ENCODE measurements around the gene MEX3D. TPM values are rescaled to one million over a fixed set of nuclear protein-coding genes. Genes with fewer than 3 reads are reported as not detected.

MEX3D gene
- total RNA-seq, 4 donors from 2014 or later, result 21.6 to 64.4 (median 47.5) TPM

- H3K27ac ChIP-seq (replicated peaks in 1 of 4), result no peak overlapping the region
- no peaks in the 10 kb centered on the region for H3K27me3 ChIP-seq
- intact Hi-C loops (cut with DNase I), result no loop called here
- H3K4me3 ChIP-seq, result no peak overlapping the region
- H3K36me3 ChIP-seq, result peaks cover 44 to 53% (median 52%) of the 10 kb centered on the region in 4 donors
- no peak for TF ChIP-seq POLR2AphosphoS5 (IDR thresholded peaks at IDR 0.05)
- no peak for TF ChIP-seq POLR2A (IDR thresholded peaks at IDR 0.05; ENCODE audit: low read depth)
- no peak for TF ChIP-seq EP300 (IDR thresholded peaks at IDR 0.05)
- TF ChIP-seq CTCF (IDR thresholded peaks at IDR 0.05), result no peak
- WGBS, result 85% methylated on average over 39 of the region's 87 CpGs
- H3K9me3 ChIP-seq, result no peaks in the 10 kb centered on the region
- peaks cover 0 to 24% (median 7%) of the 10 kb centered on the region in 4 donors for H3K4me1 ChIP-seq
- no peak for DNase-seq (ENCODE audit: extremely low spot score)
Observed at GRCh38 chr19:1584500-1585242, 16.5 kb upstream of the MEX3D start.

- WGBS, result 89% methylated on average over 7 of the region's 9 CpGs
- H3K4me1 ChIP-seq, result peaks cover 0 to 17% (median 3%) of the 10 kb centered on the region in 4 donors
- TF ChIP-seq EP300 (IDR thresholded peaks at IDR 0.05) (no peak), CTCF (IDR thresholded peaks at IDR 0.05) (no peak), POLR2AphosphoS5 (IDR thresholded peaks at IDR 0.05) (no peak)
- H3K27me3 ChIP-seq, result no peaks in the 10 kb centered on the region
- intact Hi-C loops (cut with DNase I), result no loop called here
- H3K4me3 ChIP-seq, result no peak overlapping the region
- no peaks in the 10 kb centered on the region for H3K9me3 ChIP-seq
- DNase-seq (ENCODE audit: extremely low spot score), result no peak
- peaks cover 55 to 77% (median 76%) of the 10 kb centered on the region in 4 donors for H3K36me3 ChIP-seq
- no peak overlapping the region for H3K27ac ChIP-seq (replicated peaks in 1 of 4)
Observed at GRCh38 chr19:1582201-1582600, 14.1 kb upstream of the MEX3D start.

GRCh38 chr19:1580957-1581356 lies 12.8 kb upstream of the MEX3D start:
- peaks cover 55 to 89% (median 86%) of the 10 kb centered on the region in 4 donors for H3K36me3 ChIP-seq
- H3K9me3 ChIP-seq, result no peaks in the 10 kb centered on the region
- DNase-seq (ENCODE audit: extremely low spot score), result no peak
- TF ChIP-seq EP300 (IDR thresholded peaks at IDR 0.05), result no peak
- no peak for TF ChIP-seq CTCF (IDR thresholded peaks at IDR 0.05)
- no peak for TF ChIP-seq POLR2A (IDR thresholded peaks at IDR 0.05; ENCODE audit: low read depth)
- no peak for TF ChIP-seq POLR2AphosphoS5 (IDR thresholded peaks at IDR 0.05)
- peaks cover 0 to 23% (median 3%) of the 10 kb centered on the region in 4 donors for H3K4me1 ChIP-seq
- intact Hi-C loops (cut with DNase I), result no loop called here
- WGBS, result 88% methylated on average over 18 of the region's 22 CpGs
- no peaks in the 10 kb centered on the region for H3K27me3 ChIP-seq
- H3K4me3 ChIP-seq, result no peak overlapping the region
- H3K27ac ChIP-seq (replicated peaks in 1 of 4), result no peak overlapping the region

- WGBS, result 84% methylated on average over 16 of the region's 20 CpGs
- Histone ChIP-seq H3K36me3 (peaks cover 55 to 89% (median 87%) of the 10 kb centered on the region in 4 donors), H3K9me3 (no peaks in the 10 kb centered on the region), H3K4me3 (no peak overlapping the region), H3K27ac (replicated peaks in 1 of 4) (no peak overlapping the region), H3K4me1 (peaks cover 0 to 19% (median 3%) of the 10 kb centered on the region in 4 donors), H3K27me3 (no peaks in the 10 kb centered on the region)
- intact Hi-C loops (cut with DNase I), result no loop called here
- TF ChIP-seq POLR2AphosphoS5 (IDR thresholded peaks at IDR 0.05) (no peak), EP300 (IDR thresholded peaks at IDR 0.05) (no peak), CTCF (IDR thresholded peaks at IDR 0.05) (no peak), POLR2A (IDR thresholded peaks at IDR 0.05; ENCODE audit: low read depth) (no peak)
- DNase-seq (ENCODE audit: extremely low spot score), result no peak
Observed at GRCh38 chr19:1580382-1580781, 12.3 kb upstream of the MEX3D start.

All from esophagus muscularis mucosa (tissue), 4 donors.